ENCODE measurements around the gene PARP6. TPM values are rescaled to one million over a fixed set of nuclear protein-coding genes. Genes with fewer than 3 reads are reported as not detected.

The PARP6 gene
- total RNA-seq, 2 donors from 2014 or later = 34.4 to 85.8 TPM

DNA sequence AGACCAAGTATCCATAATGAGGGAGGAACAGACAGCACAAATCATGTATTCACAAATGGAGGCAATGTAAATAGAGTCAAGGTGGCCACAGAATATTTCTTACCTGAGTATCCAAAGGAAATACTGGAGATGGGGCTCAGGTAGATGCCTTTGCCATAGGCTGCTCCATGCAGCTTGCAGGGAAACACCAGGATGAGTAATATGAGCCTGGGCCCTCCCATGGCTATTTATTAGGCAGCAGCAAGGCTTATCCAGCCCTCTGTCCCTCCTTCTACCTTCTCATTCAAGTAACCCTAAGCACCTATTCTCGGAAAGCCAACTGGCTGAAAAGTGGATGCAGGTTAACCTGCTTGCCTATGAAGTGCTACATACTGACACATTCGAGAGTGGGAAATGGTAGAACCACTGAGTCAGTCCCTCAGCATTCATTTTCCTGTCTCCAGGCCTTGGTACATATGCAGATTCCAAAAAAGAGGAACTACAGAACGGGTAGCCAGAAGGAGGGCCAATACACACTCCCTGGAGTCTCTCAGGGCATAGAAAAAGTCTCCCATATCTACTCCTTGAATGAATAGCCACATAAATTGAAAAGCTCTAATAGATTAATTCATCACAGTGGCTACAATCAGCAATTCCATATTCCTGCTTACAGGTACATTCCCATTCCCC, 23.1 kb downstream of the PARP6 start:
- Histone ChIP-seq H3K36me3 (peaks cover 0 to 5% of the 10 kb centered on the region in 2 donors), H3K27me3 (replicated peaks; ENCODE audit: insufficient read depth) (no peaks in the 10 kb centered on the region), H3K27ac (no peak overlapping the region), H3K4me3 (no peak overlapping the region), H3K4me1 (replicated peaks) (no peaks in the 10 kb centered on the region), H3K9me3 (no peaks in the 10 kb centered on the region)
- intact Hi-C loops (cut with DNase I) = no loop called here
- 80% methylated on average over 3 of the region's 3 CpGs for WGBS
- no peak for TF ChIP-seq POLR2A (IDR thresholded peaks at IDR 0.05)
- DNase-seq (ENCODE audit: low spot score) = no peak

DNA sequence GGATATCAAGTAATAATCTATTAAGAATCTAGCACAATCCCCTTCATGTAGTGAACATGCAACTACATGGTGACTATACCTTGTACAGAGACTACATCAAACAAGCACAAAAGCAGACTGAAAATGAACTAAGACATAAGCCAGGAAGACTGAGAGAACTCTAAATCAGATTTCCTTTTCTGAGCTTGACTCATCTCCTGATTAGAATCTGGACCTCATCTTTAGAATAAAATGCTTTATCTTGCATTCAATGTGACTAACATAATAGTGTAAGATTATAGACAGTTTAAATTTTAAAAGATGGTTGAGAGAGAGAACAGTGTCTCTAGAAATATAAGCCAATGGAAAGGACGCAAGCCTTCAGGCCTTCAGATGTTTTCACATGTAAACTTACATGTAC, 23.8 kb downstream of the PARP6 start:
- no peak overlapping the region for H3K4me3 ChIP-seq
- H3K27me3 ChIP-seq (replicated peaks; ENCODE audit: insufficient read depth) = no peaks in the 10 kb centered on the region
- H3K9me3 ChIP-seq = no peaks in the 10 kb centered on the region
- H3K27ac ChIP-seq = no peak overlapping the region
- 93% methylated on average over 1 of the region's 1 CpG for WGBS
- H3K4me1 ChIP-seq (replicated peaks) = no peaks in the 10 kb centered on the region
- intact Hi-C loops (cut with DNase I) = no loop called here
- TF ChIP-seq POLR2A (IDR thresholded peaks at IDR 0.05) (no peak), POLR2AphosphoS5 (IDR thresholded peaks at IDR 0.05) (no peak)
- TF ChIP-seq, protein P1, sequence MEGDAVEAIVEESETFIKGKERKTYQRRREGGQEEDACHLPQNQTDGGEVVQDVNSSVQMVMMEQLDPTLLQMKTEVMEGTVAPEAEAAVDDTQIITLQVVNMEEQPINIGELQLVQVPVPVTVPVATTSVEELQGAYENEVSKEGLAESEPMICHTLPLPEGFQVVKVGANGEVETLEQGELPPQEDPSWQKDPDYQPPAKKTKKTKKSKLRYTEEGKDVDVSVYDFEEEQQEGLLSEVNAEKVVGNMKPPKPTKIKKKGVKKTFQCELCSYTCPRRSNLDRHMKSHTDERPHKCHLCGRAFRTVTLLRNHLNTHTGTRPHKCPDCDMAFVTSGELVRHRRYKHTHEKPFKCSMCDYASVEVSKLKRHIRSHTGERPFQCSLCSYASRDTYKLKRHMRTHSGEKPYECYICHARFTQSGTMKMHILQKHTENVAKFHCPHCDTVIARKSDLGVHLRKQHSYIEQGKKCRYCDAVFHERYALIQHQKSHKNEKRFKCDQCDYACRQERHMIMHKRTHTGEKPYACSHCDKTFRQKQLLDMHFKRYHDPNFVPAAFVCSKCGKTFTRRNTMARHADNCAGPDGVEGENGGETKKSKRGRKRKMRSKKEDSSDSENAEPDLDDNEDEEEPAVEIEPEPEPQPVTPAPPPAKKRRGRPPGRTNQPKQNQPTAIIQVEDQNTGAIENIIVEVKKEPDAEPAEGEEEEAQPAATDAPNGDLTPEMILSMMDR (IDR thresholded peaks at IDR 0.05) = no peak
- H3K36me3 ChIP-seq = peaks cover 0 to 5% of the 10 kb centered on the region in 2 donors
- DNase-seq (ENCODE audit: low spot score) = no peak

DNA sequence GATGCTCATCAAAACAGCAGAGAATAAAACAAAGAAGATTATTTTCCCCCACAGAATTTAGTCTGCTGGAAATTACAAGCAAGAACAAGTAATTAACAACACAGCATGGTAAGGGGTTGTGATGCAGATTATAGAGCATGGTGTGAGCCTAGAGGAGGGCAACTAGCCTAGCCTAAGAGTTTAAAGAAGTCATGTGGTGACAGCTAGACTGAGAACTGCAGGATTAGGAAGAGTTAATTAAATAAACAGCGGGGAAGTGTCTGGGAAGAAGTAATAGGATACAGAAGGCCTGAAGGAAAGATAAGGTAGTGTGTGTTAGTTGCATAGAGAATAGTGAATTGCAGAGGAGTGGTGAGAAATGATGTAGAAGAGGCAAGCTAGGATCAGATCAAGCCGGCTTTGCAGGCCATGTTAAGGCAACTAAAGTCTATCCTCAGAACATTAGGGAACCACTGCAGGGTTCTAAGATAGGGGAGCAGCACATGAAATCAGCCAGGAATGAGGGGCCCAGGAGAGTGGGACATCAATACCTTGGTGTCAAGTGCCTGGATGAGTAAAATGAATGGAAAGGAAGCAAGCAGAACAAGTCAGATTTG, 29.5 kb downstream of the PARP6 start:
- Histone ChIP-seq H3K36me3 (peaks cover 4 to 10% of the 10 kb centered on the region in 2 donors), H3K4me1 (replicated peaks) (no peaks in the 10 kb centered on the region), H3K9me3 (no peaks in the 10 kb centered on the region), H3K4me3 (no peak overlapping the region), H3K27me3 (replicated peaks; ENCODE audit: insufficient read depth) (no peaks in the 10 kb centered on the region), H3K27ac (no peak overlapping the region)
- intact Hi-C loops (cut with DNase I) = no loop called here
- WGBS = 35% methylated on average over 2 of the region's 2 CpGs
- no peak for DNase-seq (ENCODE audit: low spot score)
- TF ChIP-seq, protein P1 (IDR thresholded peaks at IDR 0.05) = no peak
- TF ChIP-seq POLR2AphosphoS5 (IDR thresholded peaks at IDR 0.05) (no peak), POLR2A (IDR thresholded peaks at IDR 0.05) (no peak)

DNA sequence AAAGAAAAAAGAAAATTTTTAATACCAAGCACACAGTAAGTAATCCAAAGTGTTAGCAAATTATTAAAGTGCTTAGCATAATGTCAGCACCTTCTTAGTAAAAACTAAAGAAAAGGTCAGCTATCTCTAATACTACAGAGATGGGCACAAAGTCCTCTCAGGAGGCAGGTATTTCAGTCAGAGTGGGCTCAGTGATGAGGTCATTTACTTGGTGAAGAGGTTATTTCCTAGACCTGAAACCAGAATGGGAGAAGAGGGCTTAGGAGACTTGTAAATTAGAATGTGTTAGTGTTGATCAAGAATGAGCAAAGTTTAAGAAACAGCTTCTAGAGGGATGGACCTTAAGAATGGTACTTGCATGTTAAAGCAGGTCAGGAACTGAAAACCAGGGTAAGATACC, 32.7 kb downstream of the PARP6 start:
- intact Hi-C loops (cut with DNase I) = no loop called here
- DNase-seq (ENCODE audit: low spot score) = no peak
- H3K9me3 ChIP-seq = no peaks in the 10 kb centered on the region
- H3K36me3 ChIP-seq = peaks cover 4 to 10% of the 10 kb centered on the region in 2 donors
- no peaks in the 10 kb centered on the region for H3K27me3 ChIP-seq (replicated peaks; ENCODE audit: insufficient read depth)
- TF ChIP-seq, protein P1 (IDR thresholded peaks at IDR 0.05) = no peak
- no peak for TF ChIP-seq POLR2A (IDR thresholded peaks at IDR 0.05)
- TF ChIP-seq POLR2AphosphoS5 (IDR thresholded peaks at IDR 0.05) = no peak
- H3K4me3 ChIP-seq = no peak overlapping the region
- H3K27ac ChIP-seq = no peak overlapping the region
- H3K4me1 ChIP-seq (replicated peaks) = no peaks in the 10 kb centered on the region

DNA sequence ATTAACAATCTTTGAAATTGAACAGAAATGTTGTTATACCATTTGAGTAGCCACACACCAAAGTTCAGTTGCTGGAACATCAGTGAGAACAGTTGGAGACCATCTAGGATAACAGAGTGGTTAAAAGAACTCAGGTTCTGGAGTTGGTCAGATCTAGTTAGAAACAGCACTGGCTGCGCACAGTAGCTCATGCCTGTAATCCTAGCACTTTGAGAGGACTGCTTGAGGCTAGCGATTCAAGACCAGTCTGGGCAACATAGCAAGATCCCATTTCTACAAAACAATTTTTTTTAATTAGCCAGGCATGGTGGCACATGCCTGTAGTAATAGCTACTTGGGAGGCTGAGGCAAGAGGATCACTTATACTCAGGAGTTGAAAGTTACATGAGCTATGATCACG, 33.8 kb downstream of the PARP6 start:
- H3K27ac ChIP-seq = no peak overlapping the region
- H3K36me3 ChIP-seq = peaks cover 4 to 10% of the 10 kb centered on the region in 2 donors
- intact Hi-C loops (cut with DNase I) = no loop called here
- no peaks in the 10 kb centered on the region for H3K27me3 ChIP-seq (replicated peaks; ENCODE audit: insufficient read depth)
- TF ChIP-seq POLR2AphosphoS5 (IDR thresholded peaks at IDR 0.05) (no peak), POLR2A (IDR thresholded peaks at IDR 0.05) (no peak)
- TF ChIP-seq, protein P1 (IDR thresholded peaks at IDR 0.05) = no peak
- no peak overlapping the region for H3K4me3 ChIP-seq
- no peaks in the 10 kb centered on the region for H3K4me1 ChIP-seq (replicated peaks)
- H3K9me3 ChIP-seq = no peaks in the 10 kb centered on the region
- DNase-seq (ENCODE audit: low spot score) = no peak
- 94% methylated on average over 3 of the region's 3 CpGs for WGBS

Measured in prostate gland (tissue), 2 donors.